LNCAP (cell line): ENCODE data around the gene EPHB2.

ENCODE experiments used
- TF ChIP-seq, protein P1 (sequence below): fragments of 450-650 bp; IDR thresholded peaks from 2 replicates; pipeline ENCODE4 v1.5.1; 2017; ENCODE audit warnings: mild to moderate bottlenecking

EPHB2 gene

GRCh38 chr1:22903113-22903512 is 192.5 kb downstream of the EPHB2 start:
- TF ChIP-seq, protein P1, sequence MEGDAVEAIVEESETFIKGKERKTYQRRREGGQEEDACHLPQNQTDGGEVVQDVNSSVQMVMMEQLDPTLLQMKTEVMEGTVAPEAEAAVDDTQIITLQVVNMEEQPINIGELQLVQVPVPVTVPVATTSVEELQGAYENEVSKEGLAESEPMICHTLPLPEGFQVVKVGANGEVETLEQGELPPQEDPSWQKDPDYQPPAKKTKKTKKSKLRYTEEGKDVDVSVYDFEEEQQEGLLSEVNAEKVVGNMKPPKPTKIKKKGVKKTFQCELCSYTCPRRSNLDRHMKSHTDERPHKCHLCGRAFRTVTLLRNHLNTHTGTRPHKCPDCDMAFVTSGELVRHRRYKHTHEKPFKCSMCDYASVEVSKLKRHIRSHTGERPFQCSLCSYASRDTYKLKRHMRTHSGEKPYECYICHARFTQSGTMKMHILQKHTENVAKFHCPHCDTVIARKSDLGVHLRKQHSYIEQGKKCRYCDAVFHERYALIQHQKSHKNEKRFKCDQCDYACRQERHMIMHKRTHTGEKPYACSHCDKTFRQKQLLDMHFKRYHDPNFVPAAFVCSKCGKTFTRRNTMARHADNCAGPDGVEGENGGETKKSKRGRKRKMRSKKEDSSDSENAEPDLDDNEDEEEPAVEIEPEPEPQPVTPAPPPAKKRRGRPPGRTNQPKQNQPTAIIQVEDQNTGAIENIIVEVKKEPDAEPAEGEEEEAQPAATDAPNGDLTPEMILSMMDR, result no peak

DNA sequence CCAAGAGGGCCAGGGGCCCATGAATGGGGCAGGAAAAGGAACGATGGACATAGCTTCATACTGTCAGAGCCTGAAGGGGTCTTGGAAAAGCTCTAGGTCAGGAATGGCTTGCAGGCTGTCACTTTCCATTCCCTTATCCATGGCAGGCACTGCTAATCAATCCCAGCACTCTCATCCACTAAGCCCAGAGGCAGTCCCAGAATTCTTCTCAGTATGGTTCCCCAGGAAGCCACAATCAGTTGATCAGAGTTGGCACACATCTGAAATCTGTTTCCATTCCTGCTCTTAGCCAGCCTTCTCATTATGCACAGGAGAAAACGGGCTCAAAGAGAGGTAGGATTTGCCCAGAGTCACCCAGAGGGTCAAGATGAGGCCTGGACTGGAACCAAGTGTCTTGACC is 196.3 kb downstream of the EPHB2 start:
- TF ChIP-seq, protein P1, result no peak

GRCh38 chr1:22907528-22907927 is 196.9 kb downstream of the EPHB2 start:
- TF ChIP-seq, protein P1, result no peak

GRCh38 chr1:22908880-22909426 is 198.3 kb downstream of the EPHB2 start:
- TF ChIP-seq, protein P1, result no peak

GRCh38 chr1:22910286-22910685 is 199.6 kb downstream of the EPHB2 start:
- TF ChIP-seq, protein P1, result no peak

- TF ChIP-seq, protein P1, result no peak
Measured at GRCh38 chr1:22910986-22911651, 200.5 kb downstream of the EPHB2 start.

DNA sequence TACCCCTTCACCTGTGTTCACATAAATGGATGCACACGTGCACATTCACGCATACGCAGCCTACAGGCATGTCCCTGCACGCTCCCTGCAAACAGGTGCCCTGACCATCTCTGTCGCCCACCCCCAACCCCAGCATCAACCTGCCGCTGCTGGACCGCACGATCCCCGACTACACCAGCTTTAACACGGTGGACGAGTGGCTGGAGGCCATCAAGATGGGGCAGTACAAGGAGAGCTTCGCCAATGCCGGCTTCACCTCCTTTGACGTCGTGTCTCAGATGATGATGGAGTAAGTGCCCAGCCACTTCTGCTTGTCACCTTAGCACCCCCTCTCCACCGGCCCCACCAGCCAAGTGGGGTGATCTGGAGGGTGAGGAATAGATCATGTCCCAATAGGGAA is 201.7 kb downstream of the EPHB2 start:
- TF ChIP-seq, protein P1, result no peak
